Fibroblast of skin of right quadriceps (primary cell): ENCODE results near the gene NDUFAF5.

Experiments used
- DNase-seq: peaks from one replicate; pipeline ENCODE4 v3.0.0-alpha.2; 2013

Gene NDUFAF5

GRCh38 chr20:13778827-13779226 lies 6.0 kb upstream of the NDUFAF5 start:
- DNase-seq: no peak

DNA sequence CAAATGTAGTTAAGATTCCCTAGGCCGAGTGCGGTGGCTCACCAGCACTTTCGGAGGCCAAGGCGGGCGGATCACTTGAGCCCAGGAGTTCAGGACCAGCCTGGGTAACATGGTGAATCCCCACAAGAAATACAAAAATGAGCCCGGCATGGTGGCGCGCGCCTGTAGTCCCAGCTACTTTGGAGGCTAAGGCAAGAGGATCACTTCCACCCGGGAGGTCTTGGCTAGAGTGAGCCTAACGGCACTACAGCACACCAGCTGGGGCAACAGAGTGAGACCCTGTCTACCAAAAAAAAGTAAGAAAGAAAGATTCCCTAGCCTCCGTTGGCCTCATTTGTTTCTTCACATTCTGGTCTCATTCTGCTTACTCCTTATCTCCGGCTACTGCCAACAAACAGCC lies 1.3 kb upstream of the NDUFAF5 start:
- DNase-seq: no peak

- no peak for DNase-seq
These were observed 446 bp upstream of the NDUFAF5 start for GRCh38 chr20:13784271-13784892.

DNA sequence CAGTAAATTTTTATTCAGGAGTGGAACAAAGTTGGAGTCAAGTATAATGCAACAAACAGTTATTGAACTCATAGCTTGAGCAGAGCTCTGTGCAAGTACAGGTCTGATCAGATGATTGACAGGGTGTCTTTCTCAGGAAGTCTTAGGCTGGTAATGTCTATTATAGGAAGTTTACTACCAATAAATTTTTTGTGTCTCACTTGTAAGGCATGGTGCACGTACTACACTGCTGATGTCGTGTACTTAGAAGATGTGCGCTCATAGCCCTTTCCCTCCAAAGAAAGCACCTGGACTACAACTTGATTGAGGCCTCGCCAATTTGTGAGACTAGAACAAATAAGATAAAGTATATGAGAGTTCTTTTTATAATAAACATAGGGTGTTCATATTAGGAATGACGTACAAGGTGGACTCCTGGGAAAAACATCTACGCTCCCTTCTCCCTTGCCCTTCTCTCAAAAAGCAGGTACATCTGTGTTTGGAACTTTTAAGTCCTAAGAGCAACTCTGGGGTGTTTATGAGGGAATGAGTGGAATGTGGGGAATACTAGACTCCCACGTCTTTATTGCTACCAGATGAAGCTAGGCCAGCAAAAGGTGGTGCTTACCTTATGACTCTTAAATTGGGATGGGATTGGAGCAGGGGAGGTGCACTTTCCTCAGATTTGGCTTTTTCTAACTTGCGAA lies 1.5 kb downstream of the NDUFAF5 start:
- DNase-seq: no peak

- DNase-seq: peak; percentile 47
These were observed 3.5 kb downstream of the NDUFAF5 start for GRCh38 chr20:13788167-13788834.

GRCh38 chr20:13790708-13791107 lies 5.9 kb downstream of the NDUFAF5 start:
- DNase-seq: no peak

- no peak for DNase-seq
These were observed 7.0 kb downstream of the NDUFAF5 start for GRCh38 chr20:13791540-13792459.

GRCh38 chr20:13793001-13793400 lies 8.2 kb downstream of the NDUFAF5 start:
- no peak for DNase-seq

- no peak for DNase-seq
These were observed 9.8 kb downstream of the NDUFAF5 start for GRCh38 chr20:13794667-13795066.

DNA sequence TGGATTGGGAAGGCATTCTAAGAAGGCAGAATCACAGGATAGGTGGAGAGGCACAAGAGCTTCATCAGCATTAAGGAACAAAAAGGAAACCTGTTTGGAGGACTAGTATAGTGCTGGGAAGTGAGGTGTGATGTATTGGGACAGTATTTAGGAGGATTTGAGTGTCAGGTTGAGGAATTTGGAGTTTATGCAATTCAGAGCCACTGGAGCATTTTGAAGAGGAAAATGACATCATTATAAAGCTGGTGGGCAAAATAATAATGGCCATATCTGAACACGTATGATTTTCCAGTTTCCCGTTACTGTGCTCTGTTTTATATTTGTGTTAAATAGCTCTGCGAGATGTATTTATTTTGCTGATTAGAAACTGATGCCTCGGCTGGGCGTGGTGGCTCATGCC lies 14.2 kb downstream of the NDUFAF5 start:
- no peak for DNase-seq

GRCh38 chr20:13799974-13800373 lies 15.1 kb downstream of the NDUFAF5 start:
- DNase-seq: no peak

- peak; percentile 49 for DNase-seq
These were observed 15.9 kb downstream of the NDUFAF5 start for GRCh38 chr20:13800728-13801134.

GRCh38 chr20:13809373-13809772 lies 24.5 kb downstream of the NDUFAF5 start:
- no peak for DNase-seq

- no peak for DNase-seq
These were observed 25.0 kb downstream of the NDUFAF5 start for GRCh38 chr20:13809855-13810254.

- DNase-seq: no peak
These were observed 25.6 kb downstream of the NDUFAF5 start for GRCh38 chr20:13810446-13810845.

- DNase-seq: no peak
These were observed 29.1 kb downstream of the NDUFAF5 start for GRCh38 chr20:13813910-13814309.

GRCh38 chr20:13814672-13815071 lies 29.8 kb downstream of the NDUFAF5 start:
- no peak for DNase-seq

DNA sequence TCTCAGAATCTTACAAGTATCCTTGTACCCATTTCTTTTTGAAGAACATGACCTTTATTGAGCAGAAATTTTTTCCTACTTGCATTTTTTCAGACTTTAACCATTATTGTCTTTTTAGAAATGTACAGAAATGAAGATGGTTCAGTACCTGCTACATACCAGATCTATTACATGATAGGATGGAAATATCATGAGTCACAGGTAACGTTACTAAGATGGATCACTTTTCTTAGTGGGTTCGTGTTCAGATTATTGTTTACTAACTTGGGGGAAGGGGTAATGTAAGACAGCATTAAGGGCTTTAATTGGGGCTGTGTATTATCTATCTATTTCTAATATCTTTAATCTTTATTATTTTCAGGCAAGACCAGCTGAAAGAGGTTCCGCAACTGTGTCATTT lies 31.9 kb downstream of the NDUFAF5 start:
- DNase-seq: no peak

DNA sequence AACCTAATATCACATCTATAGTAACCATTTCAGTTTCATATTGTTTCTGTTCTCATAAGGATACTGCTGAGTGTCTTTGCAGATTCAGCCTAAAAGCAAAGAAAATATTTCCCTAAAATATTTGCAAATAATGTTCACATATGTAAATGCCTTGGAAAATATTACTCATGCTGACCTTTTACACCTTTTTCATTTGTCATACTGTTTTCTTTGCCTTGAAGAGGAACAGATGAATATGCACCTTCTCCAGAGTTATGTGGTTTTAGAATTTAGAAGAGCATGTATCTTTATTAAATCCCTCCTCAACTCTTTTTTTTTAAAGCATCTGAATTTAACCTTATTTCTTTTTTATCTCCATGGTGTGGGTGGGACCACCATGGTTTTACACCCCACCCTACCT lies 32.5 kb downstream of the NDUFAF5 start:
- DNase-seq: no peak

DNA sequence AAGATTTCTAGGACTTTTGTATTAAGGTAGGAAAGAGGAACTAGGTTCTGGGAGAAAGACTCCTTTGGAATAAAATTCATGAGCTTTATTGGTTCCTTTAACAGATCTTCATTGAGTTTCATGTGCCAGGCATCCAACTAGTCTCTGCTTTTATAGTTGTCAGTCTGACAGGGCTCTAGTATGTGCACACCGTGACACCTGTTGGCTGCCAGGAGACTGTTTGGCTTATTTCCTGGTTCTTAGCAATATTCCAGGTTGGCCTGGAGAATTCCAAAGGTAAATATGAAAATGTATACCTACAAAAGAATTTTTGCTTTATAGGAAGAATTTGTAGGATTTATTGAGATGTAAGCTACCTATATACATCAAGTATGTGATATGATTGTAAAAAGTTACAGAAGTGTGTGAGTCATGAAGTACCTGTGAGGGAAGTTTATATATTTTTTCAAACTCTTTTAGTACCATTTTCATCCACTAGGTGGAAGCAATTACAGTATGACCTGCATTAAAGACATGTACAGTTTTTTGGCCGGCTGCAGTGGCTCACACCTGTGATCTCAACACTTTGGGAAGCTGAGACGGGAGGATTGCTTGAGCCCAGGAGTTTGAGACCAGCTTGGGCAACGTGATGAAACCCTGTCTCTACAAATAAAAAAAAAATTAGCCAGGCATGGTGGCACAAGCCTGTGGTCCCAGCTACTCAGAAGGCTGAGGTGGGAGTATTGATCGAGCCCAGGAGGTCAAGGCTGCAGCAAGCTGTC lies 35.2 kb downstream of the NDUFAF5 start:
- DNase-seq: peak; percentile 58

DNA sequence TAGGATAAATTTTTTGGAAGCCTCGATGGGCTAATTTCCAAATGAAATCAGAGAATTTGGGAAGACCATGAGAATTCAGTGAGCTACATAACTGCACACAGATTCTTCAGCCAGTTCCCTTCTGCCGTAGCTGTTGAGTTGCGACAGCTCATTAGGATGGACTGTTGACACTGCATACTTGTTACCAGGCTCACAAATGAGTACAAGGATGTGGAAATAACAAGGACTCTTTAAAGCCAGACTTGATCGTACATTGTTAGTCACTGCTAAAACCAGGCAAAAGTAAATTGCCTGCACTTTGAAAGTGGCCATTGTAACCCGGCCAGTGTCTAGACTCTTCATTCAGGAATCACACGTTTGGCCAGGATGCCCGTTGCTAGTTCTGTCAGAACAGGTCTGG lies 37.0 kb downstream of the NDUFAF5 start:
- peak; percentile 57 for DNase-seq

DNA sequence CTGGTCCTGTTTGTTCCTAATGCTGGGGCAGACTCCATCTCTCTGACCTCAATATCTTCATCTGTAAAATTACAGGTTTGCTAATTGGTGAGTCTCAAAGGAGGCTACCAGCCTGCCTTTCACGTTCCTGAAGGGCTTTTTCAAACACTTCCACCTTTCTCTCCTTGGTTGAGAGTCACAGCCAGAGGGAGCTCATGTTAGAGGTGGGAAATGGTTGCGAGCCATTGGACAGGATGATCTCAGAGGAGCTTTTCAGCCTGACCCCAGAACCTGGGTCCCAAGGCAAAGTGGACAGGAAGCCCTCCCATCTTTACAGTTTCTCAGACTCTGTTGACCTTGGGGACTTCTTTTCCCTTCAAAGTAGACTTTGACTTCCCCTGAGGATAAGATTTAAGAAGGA lies 37.6 kb downstream of the NDUFAF5 start:
- DNase-seq: peak; percentile 4
